ENCODE results near the gene MBNL2.

MBNL2 gene

GRCh38 chr13:97280478-97280877 is 58.3 kb downstream of the MBNL2 start:
- H3K4me3 ChIP-seq (ENCODE audit: low read length) = no peak overlapping the region
- peak overlapping the region; percentile 12 for H3K4me2 ChIP-seq (ENCODE audit: low read length)
- no peaks in the 10 kb centered on the region for H3K36me3 ChIP-seq (ENCODE audit: insufficient read depth, low read length)
- H3K4me1 ChIP-seq (ENCODE audit: control insufficient read depth, insufficient read depth, low read length) = peaks cover 58% of the 10 kb centered on the region
- no peaks in the 10 kb centered on the region for H3K27me3 ChIP-seq (ENCODE audit: control insufficient read depth, insufficient read depth, low read length)
- no peaks in the 10 kb centered on the region for H3K9me3 ChIP-seq (replicated peaks; ENCODE audit: low read length)
- no peak overlapping the region for H3K9ac ChIP-seq (ENCODE audit: low read depth, low read length)

GRCh38 chr13:97281028-97281427 is 58.9 kb downstream of the MBNL2 start:
- Histone ChIP-seq H3K4me1 (ENCODE audit: control insufficient read depth, insufficient read depth, low read length) (peaks cover 54% of the 10 kb centered on the region), H3K27me3 (ENCODE audit: control insufficient read depth, insufficient read depth, low read length) (no peaks in the 10 kb centered on the region), H3K4me3 (ENCODE audit: low read length) (no peak overlapping the region), H3K4me2 (ENCODE audit: low read length) (no peak overlapping the region), H3K9me3 (replicated peaks; ENCODE audit: low read length) (no peaks in the 10 kb centered on the region), H3K36me3 (ENCODE audit: insufficient read depth, low read length) (no peaks in the 10 kb centered on the region), H3K9ac (ENCODE audit: low read depth, low read length) (no peak overlapping the region)

- Histone ChIP-seq H3K9me3 (replicated peaks; ENCODE audit: low read length) (no peaks in the 10 kb centered on the region), H3K9ac (ENCODE audit: low read depth, low read length) (no peak overlapping the region), H3K36me3 (ENCODE audit: insufficient read depth, low read length) (no peaks in the 10 kb centered on the region), H3K4me1 (ENCODE audit: control insufficient read depth, insufficient read depth, low read length) (peaks cover 42% of the 10 kb centered on the region), H3K27me3 (ENCODE audit: control insufficient read depth, insufficient read depth, low read length) (no peaks in the 10 kb centered on the region), H3K4me2 (ENCODE audit: low read length) (no peak overlapping the region), H3K4me3 (ENCODE audit: low read length) (no peak overlapping the region)
Measured at GRCh38 chr13:97282705-97283104, 60.6 kb downstream of the MBNL2 start.

GRCh38 chr13:97283888-97284287 is 61.8 kb downstream of the MBNL2 start:
- H3K4me1 ChIP-seq (ENCODE audit: control insufficient read depth, insufficient read depth, low read length) = peaks cover 34% of the 10 kb centered on the region
- H3K9me3 ChIP-seq (replicated peaks; ENCODE audit: low read length) = no peaks in the 10 kb centered on the region
- no peaks in the 10 kb centered on the region for H3K27me3 ChIP-seq (ENCODE audit: control insufficient read depth, insufficient read depth, low read length)
- H3K36me3 ChIP-seq (ENCODE audit: insufficient read depth, low read length) = no peaks in the 10 kb centered on the region
- H3K4me2 ChIP-seq (ENCODE audit: low read length) = no peak overlapping the region
- H3K9ac ChIP-seq (ENCODE audit: low read depth, low read length) = no peak overlapping the region
- H3K4me3 ChIP-seq (ENCODE audit: low read length) = no peak overlapping the region

DNA sequence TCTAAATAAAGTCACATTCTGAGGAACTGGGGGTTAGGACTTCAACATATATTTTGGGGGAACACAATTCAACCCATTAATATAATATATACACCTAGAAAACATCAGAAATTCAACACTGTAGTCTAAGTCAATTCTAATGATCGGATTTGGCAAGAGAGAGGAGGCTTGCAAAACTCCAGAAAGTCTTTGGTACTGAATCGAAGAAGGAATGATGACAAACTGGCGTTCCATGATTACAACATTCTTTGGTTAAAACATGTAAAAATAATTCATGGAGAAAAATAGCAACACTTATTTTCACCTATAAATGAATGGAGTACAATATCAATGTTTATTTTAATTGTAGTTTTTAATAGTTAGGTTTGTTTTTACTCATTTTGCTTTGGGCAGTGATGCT is 62.4 kb downstream of the MBNL2 start:
- no peaks in the 10 kb centered on the region for H3K36me3 ChIP-seq (ENCODE audit: insufficient read depth, low read length)
- no peaks in the 10 kb centered on the region for H3K9me3 ChIP-seq (replicated peaks; ENCODE audit: low read length)
- no peaks in the 10 kb centered on the region for H3K27me3 ChIP-seq (ENCODE audit: control insufficient read depth, insufficient read depth, low read length)
- no peak overlapping the region for H3K4me3 ChIP-seq (ENCODE audit: low read length)
- H3K9ac ChIP-seq (ENCODE audit: low read depth, low read length) = no peak overlapping the region
- no peak overlapping the region for H3K4me2 ChIP-seq (ENCODE audit: low read length)
- peaks cover 27% of the 10 kb centered on the region for H3K4me1 ChIP-seq (ENCODE audit: control insufficient read depth, insufficient read depth, low read length)

- no peaks in the 10 kb centered on the region for H3K36me3 ChIP-seq (ENCODE audit: insufficient read depth, low read length)
- H3K27me3 ChIP-seq (ENCODE audit: control insufficient read depth, insufficient read depth, low read length) = no peaks in the 10 kb centered on the region
- peaks cover 19% of the 10 kb centered on the region for H3K4me1 ChIP-seq (ENCODE audit: control insufficient read depth, insufficient read depth, low read length)
- no peak overlapping the region for H3K4me3 ChIP-seq (ENCODE audit: low read length)
- no peak overlapping the region for H3K4me2 ChIP-seq (ENCODE audit: low read length)
- no peaks in the 10 kb centered on the region for H3K9me3 ChIP-seq (replicated peaks; ENCODE audit: low read length)
- no peak overlapping the region for H3K9ac ChIP-seq (ENCODE audit: low read depth, low read length)
Measured at GRCh38 chr13:97285221-97285955, 63.3 kb downstream of the MBNL2 start.

DNA sequence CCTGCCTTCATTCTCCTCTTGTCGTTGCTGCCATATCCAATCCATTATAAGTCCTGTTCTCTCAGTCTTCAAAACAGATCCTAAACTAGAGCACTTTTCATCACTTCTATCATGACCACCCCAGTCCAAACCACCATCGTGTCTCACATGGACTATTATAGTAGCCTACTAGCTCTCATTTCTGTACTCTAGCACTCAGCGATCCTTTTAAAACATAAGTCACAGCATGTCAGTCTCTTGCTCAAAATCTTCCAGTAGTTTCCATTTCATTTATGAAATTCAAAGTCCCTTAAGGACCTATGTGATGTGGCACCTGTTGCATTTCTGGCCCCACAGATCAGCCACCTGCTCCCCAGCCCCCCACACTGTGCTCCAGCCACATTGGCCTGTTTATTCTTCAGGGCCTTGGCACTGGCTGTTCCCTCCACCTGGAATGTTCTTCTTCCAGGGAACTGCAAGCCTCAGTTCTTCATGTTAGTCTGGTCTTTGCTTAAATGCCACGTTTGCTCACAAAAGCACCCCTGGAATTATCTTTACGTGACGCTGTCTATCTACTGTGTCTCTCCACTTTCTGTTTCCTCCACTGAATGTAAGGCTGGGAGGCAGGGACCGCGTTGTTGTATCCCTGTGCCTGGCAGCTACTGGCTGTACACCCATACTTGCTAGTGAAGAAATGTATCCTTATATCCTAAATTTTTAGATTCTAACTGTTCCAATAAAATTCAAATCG is 64.3 kb downstream of the MBNL2 start:
- Histone ChIP-seq H3K36me3 (ENCODE audit: insufficient read depth, low read length) (no peaks in the 10 kb centered on the region), H3K4me1 (ENCODE audit: control insufficient read depth, insufficient read depth, low read length) (peaks cover 20% of the 10 kb centered on the region), H3K9me3 (replicated peaks; ENCODE audit: low read length) (no peaks in the 10 kb centered on the region), H3K4me2 (ENCODE audit: low read length) (no peak overlapping the region), H3K27me3 (ENCODE audit: control insufficient read depth, insufficient read depth, low read length) (no peaks in the 10 kb centered on the region), H3K9ac (ENCODE audit: low read depth, low read length) (no peak overlapping the region), H3K4me3 (ENCODE audit: low read length) (no peak overlapping the region)

DNA sequence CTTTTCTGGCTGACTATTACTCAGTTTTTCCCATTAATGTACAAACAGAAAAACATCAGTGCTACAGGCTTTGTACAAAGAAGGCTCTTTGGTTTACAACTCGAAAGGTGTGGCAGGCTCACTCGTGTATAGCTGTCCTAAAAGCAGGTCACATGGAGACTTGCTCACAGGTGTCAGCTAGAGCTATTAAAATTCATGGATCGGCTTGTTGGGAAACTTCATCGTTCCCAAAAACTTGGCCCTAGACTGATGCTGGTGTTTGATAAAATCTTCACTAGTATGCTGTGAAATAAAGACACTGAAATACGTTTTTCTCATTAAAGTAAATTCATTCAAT is 64.9 kb downstream of the MBNL2 start:
- Histone ChIP-seq H3K9me3 (replicated peaks; ENCODE audit: low read length) (no peaks in the 10 kb centered on the region), H3K4me2 (ENCODE audit: low read length) (no peak overlapping the region), H3K36me3 (ENCODE audit: insufficient read depth, low read length) (no peaks in the 10 kb centered on the region), H3K27me3 (ENCODE audit: control insufficient read depth, insufficient read depth, low read length) (no peaks in the 10 kb centered on the region), H3K9ac (ENCODE audit: low read depth, low read length) (no peak overlapping the region), H3K4me1 (ENCODE audit: control insufficient read depth, insufficient read depth, low read length) (peaks cover 20% of the 10 kb centered on the region), H3K4me3 (ENCODE audit: low read length) (no peak overlapping the region)

- H3K4me1 ChIP-seq (ENCODE audit: control insufficient read depth, insufficient read depth, low read length) = peaks cover 14% of the 10 kb centered on the region
- no peaks in the 10 kb centered on the region for H3K36me3 ChIP-seq (ENCODE audit: insufficient read depth, low read length)
- no peak overlapping the region for H3K4me2 ChIP-seq (ENCODE audit: low read length)
- no peaks in the 10 kb centered on the region for H3K27me3 ChIP-seq (ENCODE audit: control insufficient read depth, insufficient read depth, low read length)
- no peak overlapping the region for H3K4me3 ChIP-seq (ENCODE audit: low read length)
- H3K9me3 ChIP-seq (replicated peaks; ENCODE audit: low read length) = no peaks in the 10 kb centered on the region
- H3K9ac ChIP-seq (ENCODE audit: low read depth, low read length) = no peak overlapping the region
Measured at GRCh38 chr13:97288486-97288900, 66.4 kb downstream of the MBNL2 start.

GRCh38 chr13:97289514-97290298 is 67.6 kb downstream of the MBNL2 start:
- Histone ChIP-seq H3K4me3 (ENCODE audit: low read length) (no peak overlapping the region), H3K4me1 (ENCODE audit: control insufficient read depth, insufficient read depth, low read length) (peaks cover 15% of the 10 kb centered on the region), H3K9me3 (replicated peaks; ENCODE audit: low read length) (no peaks in the 10 kb centered on the region), H3K27me3 (ENCODE audit: control insufficient read depth, insufficient read depth, low read length) (no peaks in the 10 kb centered on the region), H3K36me3 (ENCODE audit: insufficient read depth, low read length) (no peaks in the 10 kb centered on the region), H3K4me2 (ENCODE audit: low read length) (no peak overlapping the region), H3K9ac (ENCODE audit: low read depth, low read length) (no peak overlapping the region)

- H3K4me1 ChIP-seq (ENCODE audit: control insufficient read depth, insufficient read depth, low read length) = peaks cover 31% of the 10 kb centered on the region
- H3K4me2 ChIP-seq (ENCODE audit: low read length) = peak overlapping the region; percentile 71
- no peaks in the 10 kb centered on the region for H3K27me3 ChIP-seq (ENCODE audit: control insufficient read depth, insufficient read depth, low read length)
- no peaks in the 10 kb centered on the region for H3K9me3 ChIP-seq (replicated peaks; ENCODE audit: low read length)
- peak overlapping the region; percentile 36 for H3K4me3 ChIP-seq (ENCODE audit: low read length)
- peak overlapping the region; percentile 74 for H3K9ac ChIP-seq (ENCODE audit: low read depth, low read length)
- H3K36me3 ChIP-seq (ENCODE audit: insufficient read depth, low read length) = no peaks in the 10 kb centered on the region
Measured at GRCh38 chr13:97295283-97296182, 73.4 kb downstream of the MBNL2 start.

All from skeletal muscle satellite cell (primary cell).